ENCODE data around the gene ASRGL1.

DNA sequence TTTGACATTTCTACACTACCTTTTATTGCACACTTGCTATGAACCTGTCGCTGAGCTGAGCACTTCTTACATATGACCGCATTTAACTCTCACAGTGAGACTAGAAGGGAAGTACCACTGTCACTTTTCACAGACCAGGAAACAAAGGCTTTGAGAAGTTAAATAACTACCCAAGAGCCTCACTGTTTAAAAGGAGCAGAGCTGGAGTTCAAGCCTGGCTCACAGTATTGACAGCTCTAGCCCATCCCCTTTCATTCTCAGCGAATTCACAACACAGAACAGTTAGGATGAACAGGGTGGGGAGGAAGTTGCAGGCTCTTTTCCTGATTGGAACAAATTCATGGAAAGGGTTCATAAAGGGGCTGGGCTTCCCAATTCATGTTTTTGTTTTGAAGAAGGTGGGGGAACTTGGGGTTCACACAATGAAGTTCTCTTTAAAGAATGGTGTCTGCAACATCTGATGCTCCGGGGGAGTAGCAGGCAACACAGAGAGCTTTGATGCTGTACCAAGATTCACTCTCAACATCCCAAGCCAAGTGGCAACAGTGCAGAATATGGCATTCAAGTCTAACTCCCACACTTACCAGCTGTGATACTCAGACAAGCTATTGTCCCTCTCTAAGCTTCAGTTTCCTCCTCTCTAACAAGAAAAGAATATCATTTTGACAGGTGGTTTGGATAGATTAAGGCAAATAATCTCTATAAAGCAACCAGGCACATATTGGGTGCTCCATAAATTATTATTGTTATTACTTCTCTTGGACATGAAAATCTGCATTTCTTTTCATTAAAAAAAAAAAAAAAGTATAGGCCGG lies 98.8 kb downstream of the ASRGL1 start:
- TF ChIP-seq POLR2A (IDR thresholded peaks at IDR 0.05) = no peak
- TF ChIP-seq, protein P1, sequence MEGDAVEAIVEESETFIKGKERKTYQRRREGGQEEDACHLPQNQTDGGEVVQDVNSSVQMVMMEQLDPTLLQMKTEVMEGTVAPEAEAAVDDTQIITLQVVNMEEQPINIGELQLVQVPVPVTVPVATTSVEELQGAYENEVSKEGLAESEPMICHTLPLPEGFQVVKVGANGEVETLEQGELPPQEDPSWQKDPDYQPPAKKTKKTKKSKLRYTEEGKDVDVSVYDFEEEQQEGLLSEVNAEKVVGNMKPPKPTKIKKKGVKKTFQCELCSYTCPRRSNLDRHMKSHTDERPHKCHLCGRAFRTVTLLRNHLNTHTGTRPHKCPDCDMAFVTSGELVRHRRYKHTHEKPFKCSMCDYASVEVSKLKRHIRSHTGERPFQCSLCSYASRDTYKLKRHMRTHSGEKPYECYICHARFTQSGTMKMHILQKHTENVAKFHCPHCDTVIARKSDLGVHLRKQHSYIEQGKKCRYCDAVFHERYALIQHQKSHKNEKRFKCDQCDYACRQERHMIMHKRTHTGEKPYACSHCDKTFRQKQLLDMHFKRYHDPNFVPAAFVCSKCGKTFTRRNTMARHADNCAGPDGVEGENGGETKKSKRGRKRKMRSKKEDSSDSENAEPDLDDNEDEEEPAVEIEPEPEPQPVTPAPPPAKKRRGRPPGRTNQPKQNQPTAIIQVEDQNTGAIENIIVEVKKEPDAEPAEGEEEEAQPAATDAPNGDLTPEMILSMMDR (IDR thresholded peaks at IDR 0.05) = no peak

Data from breast epithelium (tissue), 3 donors.